Heart right ventricle (tissue), 16 donors: ENCODE results near the gene ROPN1. TPM values are rescaled to one million over a fixed set of nuclear protein-coding genes. Genes with fewer than 3 reads are reported as not detected.
"Not testable (repeated sequence)": the region's sequence is repeated elsewhere in the genome, so short reads cannot be mapped to it uniquely, and the experiment has no call there.

Source experiments
- ATAC-seq, 8 donors: fragments of 200-7000 bp; cut with Tn5 transposase; one replicate each; pipeline ENCODE4 v1.9.1; 2020; ENCODE audit warnings: mild to moderate bottlenecking in 8 of 8, moderate library complexity in 8 of 8, moderate number of reproducible peaks in 1 of 8
- DNase-seq, 2 donors: peaks; one replicate each; pipeline ENCODE4 v3.0.0-alpha.2; 2020
- H3K27ac ChIP-seq, 10 donors: fragments of 200-600 bp; sonication (generic) in 2 of 10; one replicate each; pipeline versions ENCODE4 v1.5.0 to v1.8.0; 2020 to 2022; ENCODE audit warnings: mild to moderate bottlenecking in 3 of 10
- H3K27me3 ChIP-seq, 7 donors: fragments of 200-600 bp; one replicate each; pipeline ENCODE4 v1.8.0; 2021 to 2022; ENCODE audit warnings: mild to moderate bottlenecking in 2 of 7
- H3K36me3 ChIP-seq, 9 donors: fragments of 200-600 bp; sonication (generic) in 1 of 9; one replicate each; pipeline versions ENCODE4 v1.5.0 to v1.8.0; 2020 to 2022; ENCODE audit warnings: mild to moderate bottlenecking in 2 of 9
- H3K4me1 ChIP-seq, 9 donors: fragments of 200-600 bp; sonication (generic) in 1 of 9; one replicate each; pipeline versions ENCODE4 v1.5.0 to v1.8.0; 2020 to 2022; ENCODE audit warnings: mild to moderate bottlenecking in 4 of 9
- H3K4me3 ChIP-seq, 10 donors: fragments of 200-600 bp; sonication (generic) in 2 of 10; one replicate each; pipeline versions ENCODE4 v1.5.0 to v1.8.0; 2020 to 2022; ENCODE audit warnings: mild to moderate bottlenecking in 7 of 10, moderate library complexity in 2 of 10
- H3K9me3 ChIP-seq, 11 donors: fragments of 200-600 bp in 10 of 11; sonication (generic) in 2 of 11; one replicate each; pipeline versions ENCODE4 v1.5.0 to v1.8.0; 2013 to 2022; ENCODE audit warnings: mild to moderate bottlenecking in 2 of 11, control low read depth in 1 of 11, moderate library complexity in 1 of 11
- WGBS, 2 donors: extraction: QIAGEN DNeasy Blood & Tissue Kit; methylation state at CpG; one replicate each; pipeline ENCODE4 v1.1.7; 2013; ENCODE audit warnings: inconsistent platforms in 1 of 2; 5-methylcytosine and 5-hydroxymethylcytosine counted together
- intact Hi-C, 10 donors: fragments of 100-400 bp; cut with DNase I; formaldehyde crosslinking; loops; one replicate each; pipeline versions ENCODE4 v1.11.1 to v1.14.2; 2022
- long read RNA-seq, 3 donors: library from polyadenylated mRNA; unstranded; transcript quantifications; one replicate each; pipeline ENCODE4 v2.0.0, GENCODE V29; 2020 to 2021
- polyA plus RNA-seq, 2 donors: library from polyadenylated mRNA; stranded (reverse); fragments of 200-250 nt; gene quantifications; one replicate each; pipeline ENCODE4 v1.2.3, GENCODE V29; 2013
- total RNA-seq, 10 donors: library from RNA; stranded (reverse); fragmentation: NEBNext Ultra II Directional in 3 of 10; extraction: Animal tissue kit (Norgen Biotek cat#: 25700) in 3 of 10; gene quantifications; one replicate each; pipeline versions ENCODE4 v1.2.1 to v1.2.4, GENCODE V29; 2021 to 2023
- TF ChIP-seq, protein P1 (sequence below), 9 donors: fragments of 200-600 bp; sonication (generic) in 2 of 9; IDR thresholded peaks; one replicate each; pipeline versions ENCODE4 v1.5.0 to v1.8.0; 2021 to 2022; ENCODE audit warnings: antibody characterized with exemption in 9 of 9, mild to moderate bottlenecking in 5 of 9, moderate library complexity in 1 of 9
- donor health status: Arrhythmogenic right ventricular cardiomyopathy.
- donor health status: ischemic (EF 13 %, LVEDD 7.1; RV severe dilation, severe dysfunction).
- donor health status: healthy with polysubstance abuse.
- donor health status: DM: no; HTN: yes; CAD: no.
- donor health status: DM: no; HTN: no; CAD: no.
- donor health status: ischemic (EF 25% LVEDD 6.9; RV normal size, moderate dysfunction).
- donor health status: ischemic (EF 25% LVEDD 5.7; RV mildly dilated, moderate dysfunction).
- donor health status: healthy.
- donor health status: DM: yes; HTN: yes; CAD: no.
- donor health status: Ischemic cardiomyopathy.
- donor health status: ischemic (EF 35%, LVEDD 5.7; RV mildly dilated, moderate dysfunction).
- donor health status: nonischemic (EF 11% LVEDD 7.7; RV severe dilation, severe dysfunction).
- donor health status: DM: yes; HTN: yes; CAD: no.
- donor health status: PGD.
- donor health status: ischemic (EF 29% LVEDD 5.4; RV normal size, mild dysfunction).
- donor health status: nonischemic (EF 23%, LVEDD 6.1; RV moderate dilation, normal function).

ROPN1 gene
- total RNA-seq = 1 to 10 TPM in 2 of 10 donors, under 1 TPM in 4, not detected in 4; 0.28 to 2.0 (median 0.46) TPM
- under 1 TPM in 1 of 2 donors, not detected in 1; 0.38 TPM for polyA plus RNA-seq
- long read RNA-seq, donor 1 = 0 reads
- long read RNA-seq, donor 2 = 0 reads
- long read RNA-seq, donor 3 = 0 reads

DNA sequence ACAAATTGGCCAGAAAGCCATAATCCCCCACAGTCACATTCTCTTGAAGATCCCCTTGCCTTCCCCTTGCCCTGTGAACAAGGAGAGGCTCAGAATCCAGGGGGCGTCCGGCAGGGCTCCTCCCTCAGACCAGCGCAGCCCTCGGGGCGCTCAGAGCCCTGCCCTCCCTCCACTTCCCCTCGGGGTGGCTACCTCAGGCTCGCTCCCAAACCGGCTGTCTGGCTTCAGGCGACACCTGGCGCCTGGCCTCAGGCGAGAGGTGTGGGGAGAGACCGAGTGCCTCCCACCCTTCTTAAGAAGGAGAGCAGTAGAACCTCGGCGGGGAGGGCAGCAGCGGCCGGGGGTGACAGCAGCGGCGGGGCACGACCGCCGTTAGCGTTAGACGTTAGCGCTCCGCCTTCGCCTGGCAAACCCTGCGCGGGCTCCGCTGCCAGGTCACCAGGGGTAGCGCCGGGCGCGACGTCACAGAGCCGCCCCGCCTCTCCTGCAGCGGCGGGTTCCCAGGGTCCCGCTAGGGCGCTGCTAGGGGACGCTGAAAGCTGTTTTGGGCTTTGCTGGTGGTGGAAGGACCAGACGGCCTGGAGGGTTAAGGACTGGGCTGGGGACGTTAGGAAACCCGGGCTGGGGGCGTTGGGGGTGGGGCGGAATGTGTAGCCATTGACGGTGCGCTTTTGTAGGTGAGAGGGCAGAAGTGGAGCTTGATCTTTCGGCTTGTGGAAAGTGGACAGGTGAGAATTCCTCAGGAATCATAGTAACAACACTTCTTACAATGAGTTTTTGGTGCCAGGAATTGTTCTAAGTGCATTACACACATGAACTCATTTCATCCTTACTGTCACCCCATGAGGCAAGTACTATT, at the start of gene ROPN1:
TSS of gene ROPN1 (minus strand) at position 395 of the 859 bp plus-strand sequence. CDS start 11,643 bp downstream, outside the sequence.
- H3K36me3 ChIP-seq, H3K27ac ChIP-seq, H3K4me1 ChIP-seq, DNase-seq, intact Hi-C loops: not testable (repeated sequence)
- peak; percentile 85 to 94 (median 91) for ATAC-seq
- Histone ChIP-seq H3K4me3 (peak within 1 kb of the TSS in 2 of 10 donors; percentile 21 to 31), H3K9me3 (peaks cover 0 to 13% (median 0%) of the 10 kb centered on the region in 11 donors), H3K27me3 (peaks cover 0 to 40% (median 0%) of the 10 kb centered on the region in 7 donors)
- WGBS, 2 donors = 12 to 15% methylated on average over 3 to 4 of the region's 49 CpGs

- DNase-seq (no peak), ATAC-seq (no peak)
- Histone ChIP-seq H3K4me3 (no peak overlapping the region), H3K27ac (no peak overlapping the region), H3K9me3 (peaks cover 0 to 11% (median 0%) of the 10 kb centered on the region in 11 donors), H3K36me3 (no peaks in the 10 kb centered on the region), H3K4me1 (peaks cover 0 to 36% (median 11%) of the 10 kb centered on the region in 9 donors), H3K27me3 (peaks cover 0 to 4% (median 0%) of the 10 kb centered on the region in 7 donors)
- TF ChIP-seq, protein P1, sequence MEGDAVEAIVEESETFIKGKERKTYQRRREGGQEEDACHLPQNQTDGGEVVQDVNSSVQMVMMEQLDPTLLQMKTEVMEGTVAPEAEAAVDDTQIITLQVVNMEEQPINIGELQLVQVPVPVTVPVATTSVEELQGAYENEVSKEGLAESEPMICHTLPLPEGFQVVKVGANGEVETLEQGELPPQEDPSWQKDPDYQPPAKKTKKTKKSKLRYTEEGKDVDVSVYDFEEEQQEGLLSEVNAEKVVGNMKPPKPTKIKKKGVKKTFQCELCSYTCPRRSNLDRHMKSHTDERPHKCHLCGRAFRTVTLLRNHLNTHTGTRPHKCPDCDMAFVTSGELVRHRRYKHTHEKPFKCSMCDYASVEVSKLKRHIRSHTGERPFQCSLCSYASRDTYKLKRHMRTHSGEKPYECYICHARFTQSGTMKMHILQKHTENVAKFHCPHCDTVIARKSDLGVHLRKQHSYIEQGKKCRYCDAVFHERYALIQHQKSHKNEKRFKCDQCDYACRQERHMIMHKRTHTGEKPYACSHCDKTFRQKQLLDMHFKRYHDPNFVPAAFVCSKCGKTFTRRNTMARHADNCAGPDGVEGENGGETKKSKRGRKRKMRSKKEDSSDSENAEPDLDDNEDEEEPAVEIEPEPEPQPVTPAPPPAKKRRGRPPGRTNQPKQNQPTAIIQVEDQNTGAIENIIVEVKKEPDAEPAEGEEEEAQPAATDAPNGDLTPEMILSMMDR (IDR thresholded peaks at IDR 0.05) = no peak
- 93 to 97% methylated on average over 5 of the region's 5 CpGs for WGBS, 2 donors
- intact Hi-C loops = no loop called here
Measured at GRCh38 chr3:124041553-124041952, 49.6 kb upstream of the ROPN1 start.

- Histone ChIP-seq H3K27ac (no peak overlapping the region), H3K36me3 (no peaks in the 10 kb centered on the region), H3K4me3 (no peak overlapping the region), H3K4me1 (peaks cover 0 to 41% (median 15%) of the 10 kb centered on the region in 9 donors), H3K27me3 (peaks cover 0 to 45% (median 0%) of the 10 kb centered on the region in 7 donors), H3K9me3 (peaks cover 0 to 11% (median 0%) of the 10 kb centered on the region in 11 donors)
- TF ChIP-seq, protein P1 (IDR thresholded peaks at IDR 0.05) = no peak
- ATAC-seq (no peak), DNase-seq (no peak)
- intact Hi-C loops = loop anchor here in 1 of 10 donors (5.0 kb wide), 1 partner anchor 40 kb away; no protein-coding TSS in a partner anchor
Measured at GRCh38 chr3:124037326-124037725, 45.4 kb upstream of the ROPN1 start.

GRCh38 chr3:124036214-124036613, 44.3 kb upstream of the ROPN1 start:
- peaks cover 0 to 37% (median 18%) of the 10 kb centered on the region in 9 donors for H3K4me1 ChIP-seq
- peaks cover 0 to 56% (median 0%) of the 10 kb centered on the region in 7 donors for H3K27me3 ChIP-seq
- not testable (repeated sequence) for H3K36me3 ChIP-seq, H3K27ac ChIP-seq, ATAC-seq, DNase-seq, H3K4me3 ChIP-seq
- WGBS, 2 donors = 97 to 98% methylated on average over 3 of the region's 3 CpGs
- H3K9me3 ChIP-seq = peaks cover 0 to 11% (median 0%) of the 10 kb centered on the region in 11 donors
- intact Hi-C loops = loop anchor here in 1 of 10 donors (5.0 kb wide), 1 partner anchor 41 kb away; no protein-coding TSS in a partner anchor

DNA sequence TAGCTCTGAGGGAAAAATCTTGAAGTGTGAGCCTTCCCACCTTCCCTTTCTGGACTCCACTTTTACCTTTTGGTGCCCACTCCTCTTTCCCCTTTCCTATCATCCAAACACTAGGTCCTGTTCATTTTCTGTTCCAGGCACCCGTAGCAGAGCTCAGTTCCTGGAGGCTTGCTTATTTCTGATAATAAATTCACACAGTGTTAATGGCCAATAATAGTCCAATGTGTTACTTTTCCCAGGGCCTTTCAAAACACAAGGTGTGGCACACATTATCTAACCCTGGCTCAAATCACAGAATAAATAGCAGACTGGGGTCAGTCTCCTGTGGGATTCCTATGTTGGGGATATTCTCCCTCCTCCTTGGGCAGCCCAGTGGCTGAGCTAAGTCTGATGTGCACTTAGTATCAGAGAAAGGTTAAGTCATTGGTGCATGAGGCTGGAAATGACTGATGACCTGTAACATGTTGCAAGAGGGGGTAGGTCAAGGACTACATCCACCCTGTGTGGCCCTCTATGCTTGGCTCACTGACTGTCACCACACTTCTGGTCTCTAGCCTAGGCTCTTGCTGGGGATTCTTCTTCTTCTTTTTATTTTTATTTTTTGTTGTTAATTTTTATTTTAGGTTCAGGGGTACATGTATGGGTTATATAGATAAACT, 43.7 kb upstream of the ROPN1 start:
- Histone ChIP-seq H3K4me3 (peak overlapping the region in 1 of 10 donors; percentile 10), H3K4me1 (peaks cover 0 to 31% (median 18%) of the 10 kb centered on the region in 9 donors), H3K27ac (no peak overlapping the region), H3K36me3 (no peaks in the 10 kb centered on the region), H3K27me3 (peaks cover 0 to 62% (median 0%) of the 10 kb centered on the region in 7 donors), H3K9me3 (peaks cover 0 to 11% (median 0%) of the 10 kb centered on the region in 11 donors)
- intact Hi-C loops = loop anchor here in 1 of 10 donors (5.0 kb wide), 1 partner anchor 42 kb away; no protein-coding TSS in a partner anchor
- no peak for DNase-seq
- no peak for ATAC-seq
- TF ChIP-seq, protein P1 (IDR thresholded peaks at IDR 0.05) = no peak
- 83 to 91% methylated on average over 1 of the region's 1 CpG for WGBS, 2 donors
